ENCODE measurements around the gene SERPINF2. TPM values are rescaled to one million over a fixed set of nuclear protein-coding genes. Genes with fewer than 3 reads are reported as not detected.
"Not testable (repeated sequence)": the region's sequence is repeated elsewhere in the genome, so short reads cannot be mapped to it uniquely, and the experiment has no call there.

SERPINF2 gene
- polyA plus RNA-seq, 1 donor (not counting 4 experiments of a cell fraction or from before 2014, with no cell fraction given), result 0.96 TPM

DNA sequence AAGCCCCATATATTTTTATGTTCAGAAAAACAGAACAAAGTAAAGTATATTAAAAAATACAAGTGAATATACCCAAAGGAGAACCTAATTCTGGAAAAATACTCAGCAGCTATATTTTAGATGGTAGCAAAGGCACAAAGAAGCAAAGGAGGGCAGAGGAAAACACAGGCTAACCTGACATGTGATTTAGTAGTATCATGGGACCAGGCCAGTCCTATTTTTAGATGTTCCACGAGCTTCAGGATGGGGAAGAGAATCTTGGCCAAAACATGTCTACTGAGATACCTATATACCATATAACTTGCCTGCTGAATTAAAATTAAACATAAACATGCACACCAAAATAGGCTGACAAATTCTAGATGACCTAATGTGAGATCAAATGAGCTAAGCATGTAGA, 54.1 kb downstream of the SERPINF2 start:
- H3K27ac ChIP-seq (ENCODE audit: control insufficient read depth, insufficient read depth, low read length), result no peak overlapping the region
- DNase-seq (ENCODE audit: low read depth, low spot score) (no peak), FAIRE-seq (no peak)
- H3K4me2 ChIP-seq (ENCODE audit: control insufficient read depth, extremely low read depth, insufficient read depth, low read depth, low read length), result no peak overlapping the region
- H3K9me3 ChIP-seq (ENCODE audit: control insufficient read depth, low read depth, low read length), result no peaks in the 10 kb centered on the region
- H3K27me3 ChIP-seq (ENCODE audit: control insufficient read depth, extremely low read depth, insufficient read depth, low read length), result no peaks in the 10 kb centered on the region
- H3K9ac ChIP-seq (ENCODE audit: control insufficient read depth, extremely low read depth, insufficient read depth, low read length), result no peak overlapping the region
- H3K4me1 ChIP-seq (ENCODE audit: control insufficient read depth, extremely low read depth, insufficient read depth, low read length), result peaks cover 16% of the 10 kb centered on the region
- no peak overlapping the region for H2AFZ ChIP-seq (ENCODE audit: control insufficient read depth, low read length)
- peaks cover 4 to 5% of the 10 kb centered on the region in 2 experiments for H3K36me3 ChIP-seq (ENCODE audit: control insufficient read depth in 2 of 2, extremely low read depth in 1 of 2, insufficient read depth in 2 of 2, low read length in 2 of 2)
- no peaks in the 10 kb centered on the region for H4K20me1 ChIP-seq (ENCODE audit: control insufficient read depth, extremely low read depth, insufficient read depth, low read length)
- no peaks in the 10 kb centered on the region for H3K9me1 ChIP-seq (ENCODE audit: control insufficient read depth, extremely low read depth, insufficient read depth, low read length)
- dilution Hi-C loops (cut with MboI; ENCODE audit: extremely low pct_ligation_motif_present, low sequenced_read_pairs), result no loop called here
- no peak overlapping the region for H3K4me3 ChIP-seq (ENCODE audit: control insufficient read depth in 2 of 3, extremely low read depth in 1 of 3, insufficient read depth in 2 of 3, low read depth in 1 of 3, low read length in 3 of 3)
- TF ChIP-seq, protein P1, sequence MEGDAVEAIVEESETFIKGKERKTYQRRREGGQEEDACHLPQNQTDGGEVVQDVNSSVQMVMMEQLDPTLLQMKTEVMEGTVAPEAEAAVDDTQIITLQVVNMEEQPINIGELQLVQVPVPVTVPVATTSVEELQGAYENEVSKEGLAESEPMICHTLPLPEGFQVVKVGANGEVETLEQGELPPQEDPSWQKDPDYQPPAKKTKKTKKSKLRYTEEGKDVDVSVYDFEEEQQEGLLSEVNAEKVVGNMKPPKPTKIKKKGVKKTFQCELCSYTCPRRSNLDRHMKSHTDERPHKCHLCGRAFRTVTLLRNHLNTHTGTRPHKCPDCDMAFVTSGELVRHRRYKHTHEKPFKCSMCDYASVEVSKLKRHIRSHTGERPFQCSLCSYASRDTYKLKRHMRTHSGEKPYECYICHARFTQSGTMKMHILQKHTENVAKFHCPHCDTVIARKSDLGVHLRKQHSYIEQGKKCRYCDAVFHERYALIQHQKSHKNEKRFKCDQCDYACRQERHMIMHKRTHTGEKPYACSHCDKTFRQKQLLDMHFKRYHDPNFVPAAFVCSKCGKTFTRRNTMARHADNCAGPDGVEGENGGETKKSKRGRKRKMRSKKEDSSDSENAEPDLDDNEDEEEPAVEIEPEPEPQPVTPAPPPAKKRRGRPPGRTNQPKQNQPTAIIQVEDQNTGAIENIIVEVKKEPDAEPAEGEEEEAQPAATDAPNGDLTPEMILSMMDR (optimal IDR thresholded peaks at IDR 0.05 in 1 of 3, IDR thresholded peaks at IDR 0.05 in 1 of 3, conservative IDR thresholded peaks at IDR 0.05 in 1 of 3; ENCODE audit: extremely low read depth in 1 of 3, insufficient read depth in 2 of 3, low read length in 3 of 3), result no peak
- no peak for TF ChIP-seq EZH2 (IDR thresholded peaks at IDR 0.05; ENCODE audit: low read length)
- peaks cover 4% of the 10 kb centered on the region for H3K79me2 ChIP-seq (ENCODE audit: control insufficient read depth, insufficient read depth, low read length)

DNA sequence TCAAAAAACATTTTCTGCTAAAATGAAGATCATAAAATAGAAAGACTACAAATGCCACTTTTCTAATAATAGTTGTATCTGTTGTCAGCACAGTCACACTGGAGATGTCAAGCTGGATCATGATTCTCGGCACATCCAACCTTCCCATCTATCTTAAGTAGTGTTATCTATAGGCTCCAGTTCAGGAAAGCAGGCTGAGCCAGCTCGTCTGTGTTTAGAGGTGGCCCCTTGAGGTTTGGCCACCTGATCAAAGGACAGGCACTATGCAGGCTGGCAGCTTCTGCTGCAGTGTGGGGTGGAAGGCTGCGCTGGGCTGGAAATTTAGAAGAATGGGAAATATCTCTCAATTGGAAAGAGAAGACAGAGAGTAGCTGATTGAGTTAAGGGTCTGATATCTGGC, 54.7 kb downstream of the SERPINF2 start:
- H3K79me2 ChIP-seq (ENCODE audit: control insufficient read depth, insufficient read depth, low read length), result peaks cover 4% of the 10 kb centered on the region
- dilution Hi-C loops (cut with MboI; ENCODE audit: extremely low pct_ligation_motif_present, low sequenced_read_pairs), result no loop called here
- H4K20me1 ChIP-seq (ENCODE audit: control insufficient read depth, extremely low read depth, insufficient read depth, low read length), result no peaks in the 10 kb centered on the region
- H3K27ac ChIP-seq (ENCODE audit: control insufficient read depth, insufficient read depth, low read length), result no peak overlapping the region
- no peak for TF ChIP-seq EZH2 (IDR thresholded peaks at IDR 0.05; ENCODE audit: low read length)
- TF ChIP-seq, protein P1 (optimal IDR thresholded peaks at IDR 0.05 in 1 of 3, IDR thresholded peaks at IDR 0.05 in 1 of 3, conservative IDR thresholded peaks at IDR 0.05 in 1 of 3; ENCODE audit: extremely low read depth in 1 of 3, insufficient read depth in 2 of 3, low read length in 3 of 3), result no peak
- H3K27me3 ChIP-seq (ENCODE audit: control insufficient read depth, extremely low read depth, insufficient read depth, low read length), result no peaks in the 10 kb centered on the region
- no peak overlapping the region for H3K4me3 ChIP-seq (ENCODE audit: control insufficient read depth in 2 of 3, extremely low read depth in 1 of 3, insufficient read depth in 2 of 3, low read depth in 1 of 3, low read length in 3 of 3)
- peaks cover 14% of the 10 kb centered on the region for H3K4me1 ChIP-seq (ENCODE audit: control insufficient read depth, extremely low read depth, insufficient read depth, low read length)
- peaks cover 4 to 5% of the 10 kb centered on the region in 2 experiments for H3K36me3 ChIP-seq (ENCODE audit: control insufficient read depth in 2 of 2, extremely low read depth in 1 of 2, insufficient read depth in 2 of 2, low read length in 2 of 2)
- no peaks in the 10 kb centered on the region for H3K9me3 ChIP-seq (ENCODE audit: control insufficient read depth, low read depth, low read length)
- no peaks in the 10 kb centered on the region for H3K9me1 ChIP-seq (ENCODE audit: control insufficient read depth, extremely low read depth, insufficient read depth, low read length)
- FAIRE-seq (no peak), DNase-seq (ENCODE audit: low read depth, low spot score) (no peak)
- no peak overlapping the region for H3K9ac ChIP-seq (ENCODE audit: control insufficient read depth, extremely low read depth, insufficient read depth, low read length)
- no peak overlapping the region for H3K4me2 ChIP-seq (ENCODE audit: control insufficient read depth, extremely low read depth, insufficient read depth, low read depth, low read length)
- no peak overlapping the region for H2AFZ ChIP-seq (ENCODE audit: control insufficient read depth, low read length)

DNA sequence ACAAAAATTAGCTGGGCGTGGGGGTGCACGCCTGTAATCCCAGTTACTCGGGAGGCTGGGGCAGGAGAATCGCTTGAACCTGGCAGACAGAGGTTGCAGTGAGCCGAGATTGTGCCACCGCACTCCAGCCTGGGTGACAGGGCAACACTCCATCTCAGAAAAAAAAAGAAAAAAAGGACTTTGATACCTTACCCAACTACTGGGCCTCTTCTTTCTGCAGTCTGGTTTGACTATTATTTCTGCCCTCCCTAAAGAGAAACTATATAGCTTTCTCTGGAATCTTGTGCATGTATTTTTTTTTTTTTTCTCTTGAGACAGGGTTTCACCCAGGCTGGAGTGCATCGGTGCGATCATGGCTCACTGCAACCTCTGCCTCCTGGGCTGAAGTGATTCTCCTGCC, 55.2 kb downstream of the SERPINF2 start:
- H3K9ac ChIP-seq (ENCODE audit: control insufficient read depth, extremely low read depth, insufficient read depth, low read length); H4K20me1 ChIP-seq (ENCODE audit: control insufficient read depth, extremely low read depth, insufficient read depth, low read length); H3K36me3 ChIP-seq (ENCODE audit: control insufficient read depth in 2 of 2, extremely low read depth in 1 of 2, insufficient read depth in 2 of 2, low read length in 2 of 2); H3K9me3 ChIP-seq (ENCODE audit: control insufficient read depth, low read depth, low read length); H3K27me3 ChIP-seq (ENCODE audit: control insufficient read depth, extremely low read depth, insufficient read depth, low read length); H2AFZ ChIP-seq (ENCODE audit: control insufficient read depth, low read length); DNase-seq (ENCODE audit: low read depth, low spot score); FAIRE-seq; H3K9me1 ChIP-seq (ENCODE audit: control insufficient read depth, extremely low read depth, insufficient read depth, low read length); H3K4me1 ChIP-seq (ENCODE audit: control insufficient read depth, extremely low read depth, insufficient read depth, low read length); H3K79me2 ChIP-seq (ENCODE audit: control insufficient read depth, insufficient read depth, low read length); H3K4me3 ChIP-seq (ENCODE audit: control insufficient read depth in 2 of 3, extremely low read depth in 1 of 3, insufficient read depth in 2 of 3, low read depth in 1 of 3, low read length in 3 of 3); H3K4me2 ChIP-seq (ENCODE audit: control insufficient read depth, extremely low read depth, insufficient read depth, low read depth, low read length); dilution Hi-C loops (cut with MboI; ENCODE audit: extremely low pct_ligation_motif_present, low sequenced_read_pairs); H3K27ac ChIP-seq (ENCODE audit: control insufficient read depth, insufficient read depth, low read length): not testable (repeated sequence)
